HFF-Myc (cell line): ENCODE data around the gene AJAP1.

ENCODE experiments used
- DNase-seq: peaks from one replicate; pipeline ENCODE4 v3.0.0-alpha.2; 2011; ENCODE audit warnings: low read depth; ENCODE audit errors: extremely low read depth
- H3K4me3 ChIP-seq: replicated peaks from 2 replicates; pipeline ENCODE4 v1.5.1; 2011; ENCODE audit warnings: low read depth, mild to moderate bottlenecking, control low read depth, low read length
- CTCF ChIP-seq: IDR thresholded peaks from 2 replicates; pipeline ENCODE4 v1.5.1; 2012; ENCODE audit warnings: mild to moderate bottlenecking, low read depth, low read length, control low read depth; ENCODE audit errors: missing control alignments

Gene AJAP1

GRCh38 chr1:4703646-4704045, 49.2 kb downstream of the AJAP1 start:
- no peak for TF ChIP-seq CTCF

GRCh38 chr1:4708840-4709507, 54.6 kb downstream of the AJAP1 start:
- TF ChIP-seq CTCF, result no peak
- no peak for DNase-seq
- H3K4me3 ChIP-seq, result no peak overlapping the region

More at GRCh38 chr1:4703646-4704045, 49.2 kb downstream of the AJAP1 start:
- no peak for DNase-seq
- H3K4me3 ChIP-seq, result no peak overlapping the region

GRCh38 chr1:4709641-4710040, 55.2 kb downstream of the AJAP1 start:
- no peak for TF ChIP-seq CTCF
- H3K4me3 ChIP-seq, result no peak overlapping the region
- DNase-seq, result no peak

GRCh38 chr1:4710592-4711415, 56.4 kb downstream of the AJAP1 start:
- H3K4me3 ChIP-seq, result no peak overlapping the region
- TF ChIP-seq CTCF, result no peak
- DNase-seq, result no peak

- no peak for DNase-seq
- TF ChIP-seq CTCF, result no peak
- H3K4me3 ChIP-seq, result no peak overlapping the region
These were observed 57.2 kb downstream of the AJAP1 start for GRCh38 chr1:4711416-4712275.

DNA sequence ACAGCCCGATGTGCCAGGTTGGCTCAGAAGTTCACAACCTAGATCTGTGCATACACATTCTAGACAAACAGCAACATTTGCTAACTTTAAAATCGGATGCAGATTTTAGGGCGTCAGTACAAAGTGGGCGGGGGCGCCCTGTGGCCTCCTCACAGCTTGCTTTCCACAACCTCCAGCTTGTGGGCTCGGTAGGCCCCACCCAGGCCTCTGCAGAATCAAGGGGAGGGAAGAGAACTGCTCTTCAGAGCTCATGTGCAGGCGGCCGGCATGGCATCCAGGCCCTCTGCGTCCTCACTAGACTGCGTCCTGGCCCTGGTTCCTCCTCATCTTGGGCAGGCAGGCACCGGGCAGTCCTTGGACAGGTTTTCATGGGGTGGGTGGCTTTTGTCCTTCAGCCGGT, 59.3 kb downstream of the AJAP1 start:
- no peak overlapping the region for H3K4me3 ChIP-seq
- no peak for DNase-seq
- TF ChIP-seq CTCF, result no peak
